ENCODE measurements around the gene MAS1.

DNA sequence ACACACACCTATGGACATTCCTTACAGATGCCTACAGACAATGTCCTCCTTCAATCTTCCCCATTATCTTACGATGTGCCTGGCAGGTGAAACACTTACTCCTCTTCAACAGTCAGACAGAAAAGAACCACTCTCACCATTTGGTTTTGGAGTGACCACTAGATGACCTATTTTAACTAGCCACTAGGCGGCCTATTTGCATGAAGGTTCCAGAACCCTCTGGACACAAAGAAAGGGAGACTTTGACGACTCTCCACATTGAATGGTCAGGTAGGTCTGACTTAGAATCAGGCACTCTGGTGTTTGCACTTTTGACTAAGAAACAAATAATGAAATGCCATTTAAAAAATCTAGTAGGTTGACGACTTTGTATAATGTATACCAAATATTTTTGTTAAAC lies 48.8 kb upstream of the MAS1 start:
- TF ChIP-seq GABPB1 (CRISPR knock-in tag; IDR thresholded peaks at IDR 0.05) (no peak), ZNF12 (CRISPR knock-in tag; IDR thresholded peaks at IDR 0.05) (no peak), ZNF552 (CRISPR knock-in tag; IDR thresholded peaks at IDR 0.05; ENCODE audit: borderline replicate concordance) (no peak), ETV5 (CRISPR knock-in tag; IDR thresholded peaks at IDR 0.05; ENCODE audit: borderline replicate concordance) (no peak), ZNF274 (CRISPR knock-in tag; IDR thresholded peaks at IDR 0.05) (no peak), FOSL1 (CRISPR knock-in tag; IDR thresholded peaks at IDR 0.05; ENCODE audit: borderline replicate concordance) (no peak), ATF7 (IDR thresholded peaks at IDR 0.05) (no peak), ATF7 (CRISPR knock-in tag; IDR thresholded peaks at IDR 0.05) (no peak)

All from HepG2 (cell line).